DND-41 (cell line): ENCODE measurements around the gene QSER1.

Experiments
- CTCF ChIP-seq: IDR thresholded peaks from 2 replicates; pipeline ENCODE4 v1.5.1; 2012; ENCODE audit warnings: borderline replicate concordance, low read length, moderate library complexity, mild to moderate bottlenecking; ENCODE audit not compliant: poor library complexity, severe bottlenecking; ENCODE audit errors: extremely low read depth
- EZH2 ChIP-seq: IDR thresholded peaks from 3 replicates; pipeline ENCODE4 v1.6.1; 2012; ENCODE audit warnings: borderline replicate concordance, low read depth, mild to moderate bottlenecking, moderate library complexity, low read length, inconsistent platforms; ENCODE audit not compliant: severe bottlenecking

GRCh38 chr11:32894921-32895320 lies 2.3 kb downstream of the QSER1 start:
- TF ChIP-seq CTCF (no peak), EZH2 (no peak)
